ENCODE results near the gene DNAJC19. TPM values are rescaled to one million over a fixed set of nuclear protein-coding genes. Genes with fewer than 3 reads are reported as not detected.
A peak's percentile ranks its signal among the peaks of the same experiment; 100 is the strongest.

The DNAJC19 gene
- total and polyA plus RNA-seq, 8 donors: 31.2 to 69.6 (median 60.1) TPM

DNA sequence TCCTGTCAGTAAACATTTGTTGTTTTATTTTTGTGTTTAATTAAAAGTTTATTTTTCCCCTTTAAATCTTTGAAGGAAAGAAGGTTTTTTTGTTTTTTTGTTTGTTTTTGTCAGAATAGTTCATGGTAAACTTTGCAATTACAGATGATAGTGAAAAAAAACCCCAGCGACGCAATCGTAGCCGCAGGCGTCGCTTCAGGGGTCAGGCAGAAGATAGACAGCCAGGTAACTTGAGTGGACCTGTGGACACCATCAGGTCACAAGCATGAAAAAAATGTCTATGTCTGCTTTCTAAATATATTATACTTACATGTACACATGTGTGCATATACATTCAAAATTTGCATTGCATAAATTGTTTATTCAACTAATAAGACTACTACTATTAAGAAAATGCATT is 18.6 kb downstream of the DNAJC19 start:
- Histone ChIP-seq H3K9me3 (no peaks in the 10 kb centered on the region), H3K4me1 (peaks cover 0 to 3% of the 10 kb centered on the region in 2 donors), H3K27me3 (no peaks in the 10 kb centered on the region), H3K36me3 (peaks cover 0 to 49% of the 10 kb centered on the region in 2 donors), H3K4me3 (no peak overlapping the region), H3K27ac (no peak overlapping the region)
- intact Hi-C loops (cut with DNase I): no loop called here
- TF ChIP-seq CTCF (IDR thresholded peaks at IDR 0.05): no peak
- ATAC-seq: no peak
- no peak for DNase-seq

DNA sequence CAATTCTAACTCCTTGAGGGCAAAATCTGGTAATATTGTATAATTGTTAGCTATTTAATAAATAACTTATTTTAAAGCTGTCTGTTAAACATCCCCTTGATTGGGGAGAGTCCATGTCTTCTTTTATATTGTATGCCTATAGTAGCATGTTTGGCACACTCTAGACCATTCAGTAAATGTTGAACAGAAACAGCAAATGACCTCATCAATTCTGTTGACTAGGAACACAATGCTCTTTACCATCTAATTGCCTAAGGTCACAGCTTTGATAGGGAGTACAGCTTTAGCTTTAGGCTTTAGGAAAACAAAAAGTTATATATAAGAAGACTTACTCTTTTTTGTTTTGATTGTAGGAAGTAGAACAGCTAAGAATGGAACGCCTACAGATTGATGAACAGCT is 27.0 kb downstream of the DNAJC19 start:
- no peak overlapping the region for H3K27ac ChIP-seq
- no peaks in the 10 kb centered on the region for H3K9me3 ChIP-seq
- H3K36me3 ChIP-seq: peaks cover 0 to 71% of the 10 kb centered on the region in 2 donors
- TF ChIP-seq CTCF (IDR thresholded peaks at IDR 0.05): no peak
- H3K4me3 ChIP-seq: no peak overlapping the region
- ATAC-seq: no peak
- intact Hi-C loops (cut with DNase I): no loop called here
- H3K4me1 ChIP-seq: no peaks in the 10 kb centered on the region
- no peak for DNase-seq
- no peaks in the 10 kb centered on the region for H3K27me3 ChIP-seq

DNA sequence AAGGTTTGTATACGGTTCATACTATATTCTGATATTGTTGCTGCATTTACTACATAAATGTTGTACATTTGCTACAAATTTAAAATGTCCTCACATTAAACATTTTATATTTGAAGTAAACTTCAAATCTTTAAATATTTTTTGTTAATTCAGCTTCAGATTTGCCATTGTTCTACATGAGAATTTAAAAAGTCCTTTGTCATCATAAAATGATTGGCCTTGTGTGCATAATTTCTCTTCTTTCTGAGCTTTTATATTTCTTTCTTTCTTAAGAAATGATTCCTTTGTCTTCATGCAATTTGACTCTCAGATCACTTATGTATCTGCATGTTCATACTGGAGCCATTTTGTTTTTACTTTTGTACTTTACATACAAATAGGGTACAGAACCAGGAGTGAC is 28.0 kb downstream of the DNAJC19 start:
- ATAC-seq: no peak
- peaks cover 0 to 80% of the 10 kb centered on the region in 2 donors for H3K36me3 ChIP-seq
- intact Hi-C loops (cut with DNase I): no loop called here

DNA sequence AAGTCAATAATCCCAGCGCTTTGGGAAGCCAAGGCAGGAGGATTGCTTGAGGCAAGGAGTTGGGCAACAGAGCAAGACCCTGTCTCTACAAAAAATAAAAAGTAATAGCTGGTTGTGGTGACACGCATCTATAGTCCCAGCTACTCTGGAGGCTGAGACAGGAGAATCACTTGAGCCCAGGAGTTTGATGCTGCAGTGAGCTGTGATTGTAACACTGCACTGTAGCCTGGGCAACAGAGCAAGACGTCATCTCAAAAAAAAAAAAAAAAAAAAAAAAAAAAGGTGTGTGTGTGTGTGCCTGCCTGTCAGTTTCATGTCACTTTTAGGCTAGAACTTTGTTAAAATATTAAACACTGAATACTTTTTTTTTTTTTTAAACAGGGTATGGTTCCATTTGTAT is 28.4 kb downstream of the DNAJC19 start:
- Histone ChIP-seq H3K4me1 (no peaks in the 10 kb centered on the region), H3K4me3 (no peak overlapping the region), H3K27me3 (no peaks in the 10 kb centered on the region), H3K9me3 (no peaks in the 10 kb centered on the region), H3K36me3 (peaks cover 0 to 84% of the 10 kb centered on the region in 2 donors), H3K27ac (no peak overlapping the region)
- no peak for TF ChIP-seq CTCF (IDR thresholded peaks at IDR 0.05)
- intact Hi-C loops (cut with DNase I): no loop called here
- DNase-seq (peak in 1 of 4 donors; percentile 4), ATAC-seq (no peak)

More for the DNA sequence above, 28.0 kb downstream of the DNAJC19 start:
- Histone ChIP-seq H3K27me3 (no peaks in the 10 kb centered on the region), H3K9me3 (no peaks in the 10 kb centered on the region), H3K4me1 (no peaks in the 10 kb centered on the region), H3K27ac (no peak overlapping the region), H3K4me3 (no peak overlapping the region)
- DNase-seq: no peak
- no peak for TF ChIP-seq CTCF (IDR thresholded peaks at IDR 0.05)

- TF ChIP-seq CTCF (IDR thresholded peaks at IDR 0.05): no peak
- no peak overlapping the region for H3K27ac ChIP-seq
- DNase-seq (no peak), ATAC-seq (no peak)
- H3K27me3 ChIP-seq: no peaks in the 10 kb centered on the region
- H3K36me3 ChIP-seq: peaks cover 0 to 90% of the 10 kb centered on the region in 2 donors
- no peaks in the 10 kb centered on the region for H3K9me3 ChIP-seq
- no peaks in the 10 kb centered on the region for H3K4me1 ChIP-seq
- no peak overlapping the region for H3K4me3 ChIP-seq
- intact Hi-C loops (cut with DNase I): no loop called here
Observed at GRCh38 chr3:180959691-180960090, 29.8 kb downstream of the DNAJC19 start.

Measured in left lung (tissue), 10 donors.